Glutamatergic neuron (in vitro differentiated cells): Measurements from ENCODE around the gene BBX. TPM values are rescaled to one million over a fixed set of nuclear protein-coding genes. Genes with fewer than 3 reads are reported as not detected.

Experiments
- DNase-seq: peaks from one replicate; pipeline ENCODE4 v3.0.0; 2022
- H3K27ac Mint-ChIP-seq: one replicate; pipeline ENCODE4 v1.8.0; 2020; ENCODE audit warnings: mild to moderate bottlenecking, mixed read lengths, inconsistent platforms; ENCODE audit not compliant: unreplicated experiment
- H3K27me3 Mint-ChIP-seq: one replicate; pipeline ENCODE4 v1.8.0; 2020; ENCODE audit warnings: mild to moderate bottlenecking, moderate library complexity, mixed read lengths, inconsistent platforms; ENCODE audit not compliant: unreplicated experiment
- H3K36me3 Mint-ChIP-seq: one replicate; pipeline ENCODE4 v1.8.0; 2020; ENCODE audit warnings: mild to moderate bottlenecking, mixed read lengths, inconsistent platforms; ENCODE audit not compliant: unreplicated experiment
- H3K4me1 Mint-ChIP-seq: one replicate; pipeline ENCODE4 v1.8.0; 2020; ENCODE audit warnings: mild to moderate bottlenecking, low read depth, mixed read lengths, inconsistent platforms; ENCODE audit not compliant: unreplicated experiment
- H3K4me3 Mint-ChIP-seq: one replicate; pipeline ENCODE4 v1.8.0; 2020; ENCODE audit warnings: mild to moderate bottlenecking, mixed read lengths, inconsistent platforms; ENCODE audit not compliant: unreplicated experiment
- H3K9me3 Mint-ChIP-seq: one replicate; pipeline ENCODE4 v1.8.0; 2020; ENCODE audit warnings: mild to moderate bottlenecking, moderate library complexity, mixed read lengths, inconsistent platforms; ENCODE audit not compliant: unreplicated experiment
- CTCF ChIP-seq: fragments of 200-600 bp; sonication (generic); IDR thresholded peaks from one replicate; pipeline ENCODE4 v1.5.0; 2021; ENCODE audit not compliant: partially characterized antibody, unreplicated experiment
- total RNA-seq: library from RNA; stranded (reverse); fragmentation: NEBNext Ultra II Directional; extraction: Animal tissue kit (Norgen Biotek cat#: 25700); gene quantifications from one replicate; pipeline ENCODE4 v1.2.1, GENCODE V29; 2021; ENCODE audit not compliant: unreplicated experiment

Gene BBX
- total RNA-seq, 1 donor from 2014 or later, result 71.0 TPM

- no peaks in the 10 kb centered on the region for H3K36me3 Mint-ChIP-seq
- H3K27me3 Mint-ChIP-seq, result no peaks in the 10 kb centered on the region
- no peak overlapping the region for H3K27ac Mint-ChIP-seq
- H3K9me3 Mint-ChIP-seq, result no peaks in the 10 kb centered on the region
- no peak for DNase-seq
- H3K4me1 Mint-ChIP-seq, result peaks cover 12% of the 10 kb centered on the region
- TF ChIP-seq CTCF, result no peak
- no peak overlapping the region for H3K4me3 Mint-ChIP-seq
These were observed 152.6 kb downstream of the BBX start for GRCh38 chr3:107675233-107675900.

GRCh38 chr3:107676469-107677309 lies 153.9 kb downstream of the BBX start:
- H3K27ac Mint-ChIP-seq, result no peak overlapping the region
- H3K9me3 Mint-ChIP-seq, result no peaks in the 10 kb centered on the region
- H3K4me3 Mint-ChIP-seq, result no peak overlapping the region
- H3K4me1 Mint-ChIP-seq, result peaks cover 12% of the 10 kb centered on the region
- no peaks in the 10 kb centered on the region for H3K27me3 Mint-ChIP-seq
- peak; percentile 77 for TF ChIP-seq CTCF
- no peak for DNase-seq
- H3K36me3 Mint-ChIP-seq, result no peaks in the 10 kb centered on the region

- Mint-ChIP-seq H3K4me3 (no peak overlapping the region), H3K9me3 (peaks cover 1% of the 10 kb centered on the region), H3K36me3 (no peaks in the 10 kb centered on the region), H3K4me1 (peaks cover 17% of the 10 kb centered on the region), H3K27me3 (no peaks in the 10 kb centered on the region), H3K27ac (no peak overlapping the region)
- TF ChIP-seq CTCF, result no peak
- no peak for DNase-seq
These were observed 157.2 kb downstream of the BBX start for GRCh38 chr3:107679921-107680320.

- DNase-seq, result no peak
- H3K27me3 Mint-ChIP-seq, result no peaks in the 10 kb centered on the region
- no peak overlapping the region for H3K27ac Mint-ChIP-seq
- no peaks in the 10 kb centered on the region for H3K36me3 Mint-ChIP-seq
- peaks cover 1% of the 10 kb centered on the region for H3K9me3 Mint-ChIP-seq
- peaks cover 19% of the 10 kb centered on the region for H3K4me1 Mint-ChIP-seq
- TF ChIP-seq CTCF, result no peak
- no peak overlapping the region for H3K4me3 Mint-ChIP-seq
These were observed 157.9 kb downstream of the BBX start for GRCh38 chr3:107680698-107681097.

- Mint-ChIP-seq H3K9me3 (peaks cover 4% of the 10 kb centered on the region), H3K27me3 (no peaks in the 10 kb centered on the region), H3K4me3 (no peak overlapping the region), H3K36me3 (no peaks in the 10 kb centered on the region), H3K27ac (no peak overlapping the region), H3K4me1 (peaks cover 24% of the 10 kb centered on the region)
- no peak for TF ChIP-seq CTCF
- no peak for DNase-seq
These were observed 158.6 kb downstream of the BBX start for GRCh38 chr3:107681396-107681795.
